ENCODE data around the gene PCNX1. TPM values are rescaled to one million over a fixed set of nuclear protein-coding genes. Genes with fewer than 3 reads are reported as not detected.

Gene PCNX1
- total and polyA plus RNA-seq, 9 of the 15 experiments (the other 6 are each of a cell fraction or from before 2014, with no cell fraction given), result 0.30 to 4.5 (median 2.3) TPM

- TF ChIP-seq E2F1 (CRISPR knock-in tag; IDR thresholded peaks at IDR 0.05), result no peak
- TF ChIP-seq STAT5A (IDR thresholded peaks at IDR 0.05; ENCODE audit: borderline replicate concordance, low read length), result no peak
- no peak for TF ChIP-seq MCM2 (IDR thresholded peaks at IDR 0.05; ENCODE audit: low read depth)
Observed at GRCh38 chr14:71114565-71114964, 207.3 kb downstream of the PCNX1 start (continued).

- Histone ChIP-seq H3K9me3 (replicated peaks; ENCODE audit: control insufficient read depth, insufficient read depth, low read depth, low read length) (no peaks in the 10 kb centered on the region), H3K79me2 (ENCODE audit: control insufficient read depth, insufficient read depth, low read length) (no peaks in the 10 kb centered on the region), H4K20me1 (replicated peaks; ENCODE audit: control insufficient read depth, insufficient read depth, low read length) (no peaks in the 10 kb centered on the region), H3K27ac (ENCODE audit: extremely low read depth, low read depth, low read length) (no peak overlapping the region), H3K4me2 (ENCODE audit: insufficient read depth, low read length) (no peak overlapping the region), H3K4me3 (no peak overlapping the region), H3K9me1 (ENCODE audit: control insufficient read depth, insufficient read depth, low read length) (no peaks in the 10 kb centered on the region), H3K36me3 (ENCODE audit: control insufficient read depth, insufficient read depth, low read length) (no peaks in the 10 kb centered on the region), H3K4me1 (replicated peaks in 1 of 2; ENCODE audit: control insufficient read depth in 2 of 2, insufficient read depth in 2 of 2, low read length in 2 of 2) (no peaks in the 10 kb centered on the region), H3K9ac (ENCODE audit: insufficient read depth in 1 of 2, low read depth in 2 of 2, low read length in 2 of 2) (no peak overlapping the region), H3K27me3 (ENCODE audit: control insufficient read depth in 2 of 2, insufficient read depth in 2 of 2, low read length in 2 of 2) (no peaks in the 10 kb centered on the region), H2AFZ (ENCODE audit: low read depth, low read length) (no peak overlapping the region)
- no peak for DNase-seq (ENCODE audit: extremely low read depth in 1 of 4, low spot score in 3 of 4)
- in situ Hi-C loops (cut with MboI) (no loop called here), intact Hi-C loops (cut with micrococcal nuclease) (no loop called here)
- CTCF ChIA-PET (ENCODE audit: low intra/inter-chr PET ratio), result no interaction called here
- FAIRE-seq, result no peak
- BruUV-seq (replicated peaks), result no TSS peak
- POLR2A ChIA-PET, result interaction anchor here (0.9 kb wide), 1 partner anchor 11 kb away, joined by 3 read pairs; no protein-coding TSS in a partner anchor
- TF ChIP-seq COPS2 (conservative IDR thresholded peaks at IDR 0.05), result no peak
- ATAC-seq, result no peak
- WGBS (ENCODE audit: insufficient coverage, low coverage, missing lambda C conversion rate), result 50% methylated on average over 2 of the region's 2 CpGs
Observed at GRCh38 chr14:71115306-71115705, 208.0 kb downstream of the PCNX1 start.
